Mesenchymal stem cell (in vitro differentiated cells and primary cell): ENCODE measurements around the gene NGEF.

ENCODE experiments used
- DNase-seq: peaks from one replicate; pipeline ENCODE4 v3.0.0-alpha.2; 2013
- H2AFZ ChIP-seq: one replicate; pipeline ENCODE4 v1.6.1; 2013; ENCODE audit warnings: low read depth, mild to moderate bottlenecking, control low read depth, inconsistent platforms, low read length, moderate library complexity
- H2AK5ac ChIP-seq: 2 replicates; pipeline ENCODE4 v1.6.1; 2013; ENCODE audit warnings: low read length, moderate library complexity, mild to moderate bottlenecking, inconsistent platforms; ENCODE audit not compliant: severe bottlenecking
- H2BK120ac ChIP-seq: one replicate; pipeline ENCODE4 v1.6.1; 2013; ENCODE audit warnings: low read depth, mild to moderate bottlenecking, inconsistent platforms, low read length, moderate library complexity
- H2BK12ac ChIP-seq, 2 experiments: one replicate each; pipeline ENCODE4 v1.6.1; 2013; ENCODE audit warnings: inconsistent platforms in 2 of 2, low read length in 2 of 2, mild to moderate bottlenecking in 2 of 2, moderate library complexity in 2 of 2, control low read depth in 1 of 2
- H2BK15ac ChIP-seq: one replicate; pipeline ENCODE4 v1.6.1; 2013; ENCODE audit warnings: mild to moderate bottlenecking, low read depth, inconsistent platforms; ENCODE audit not compliant: poor library complexity, severe bottlenecking
- H2BK5ac ChIP-seq: 2 replicates; pipeline ENCODE4 v1.6.1; 2013; ENCODE audit warnings: low read depth, mild to moderate bottlenecking, low read length, control low read depth, inconsistent platforms; ENCODE audit not compliant: poor library complexity, severe bottlenecking
- H3K14ac ChIP-seq, 2 experiments: one replicate each; pipeline ENCODE4 v1.6.1; 2013; ENCODE audit warnings: inconsistent platforms in 2 of 2, low read length in 2 of 2, control low read depth in 1 of 2, mild to moderate bottlenecking in 1 of 2, moderate library complexity in 1 of 2
- H3K18ac ChIP-seq, 2 experiments: one replicate each; pipeline ENCODE4 v1.6.1; 2013; ENCODE audit warnings: inconsistent platforms in 2 of 2, low read length in 2 of 2, control low read depth in 1 of 2, low read depth in 1 of 2, mild to moderate bottlenecking in 1 of 2
- H3K23ac ChIP-seq, 2 experiments: one replicate each; pipeline ENCODE4 v1.6.1; 2013; ENCODE audit warnings: inconsistent platforms in 2 of 2, low read length in 2 of 2, mild to moderate bottlenecking in 2 of 2, moderate library complexity in 2 of 2, control low read depth in 1 of 2
- H3K27ac ChIP-seq: 2 replicates; pipeline ENCODE4 v1.5.1; 2013; ENCODE audit warnings: mild to moderate bottlenecking, moderate library complexity, low read length, control low read depth, inconsistent platforms; ENCODE audit not compliant: poor library complexity, severe bottlenecking
- H3K27me3 ChIP-seq, 2 experiments: 2 replicates each; pipeline versions ENCODE4 v1.6.1 to v1.7.0; 2013; ENCODE audit warnings: low read length in 2 of 2, mild to moderate bottlenecking in 2 of 2, moderate library complexity in 2 of 2, control low read depth in 1 of 2, inconsistent platforms in 1 of 2; ENCODE audit not compliant: control insufficient read depth in 1 of 2, insufficient read depth in 1 of 2
- H3K36me3 ChIP-seq, 2 experiments: 2 replicates each; pipeline versions ENCODE4 v1.6.1 to v1.7.0; 2013; ENCODE audit warnings: low read length in 2 of 2, control low read depth in 1 of 2, inconsistent platforms in 1 of 2, low read depth in 1 of 2, mild to moderate bottlenecking in 1 of 2; ENCODE audit not compliant: insufficient read depth in 2 of 2, control insufficient read depth in 1 of 2
- H3K4ac ChIP-seq, 2 experiments: one replicate each; pipeline ENCODE4 v1.6.1; 2013; ENCODE audit warnings: inconsistent platforms in 2 of 2, low read length in 2 of 2, mild to moderate bottlenecking in 2 of 2, moderate library complexity in 2 of 2, control low read depth in 1 of 2, low read depth in 1 of 2
- H3K4me1 ChIP-seq: 2 replicates; pipeline ENCODE4 v1.6.1; 2013; ENCODE audit warnings: low read depth, low read length, control low read depth; ENCODE audit not compliant: control insufficient read depth, insufficient read depth
- H3K4me2 ChIP-seq: 2 replicates; pipeline ENCODE4 v1.6.1; 2013; ENCODE audit warnings: low read length, mild to moderate bottlenecking, inconsistent platforms; ENCODE audit not compliant: poor library complexity, severe bottlenecking
- H3K4me3 ChIP-seq, 2 experiments: 2 replicates each; pipeline versions ENCODE4 v1.5.1 to v1.7.0; 2013; ENCODE audit warnings: low read length in 2 of 2, mild to moderate bottlenecking in 2 of 2, control low read depth in 1 of 2, low read depth in 1 of 2; ENCODE audit not compliant: insufficient read depth in 1 of 2
- H3K79me1 ChIP-seq: replicated peaks from 2 replicates; pipeline ENCODE4 v1.6.1; 2013; ENCODE audit warnings: mild to moderate bottlenecking, control low read depth, low read length, inconsistent platforms; ENCODE audit not compliant: poor library complexity, severe bottlenecking
- H3K9ac ChIP-seq: 2 replicates; pipeline ENCODE4 v1.7.0; 2013; ENCODE audit warnings: mild to moderate bottlenecking, low read length, moderate library complexity
- H3K9me3 ChIP-seq: 2 replicates; pipeline ENCODE4 v1.7.0; 2013; ENCODE audit warnings: mild to moderate bottlenecking, low read length; ENCODE audit not compliant: control insufficient read depth
- H4K8ac ChIP-seq: one replicate; pipeline ENCODE4 v1.6.1; 2013; ENCODE audit warnings: inconsistent platforms, mild to moderate bottlenecking, low read length, moderate library complexity
- H4K91ac ChIP-seq: one replicate; pipeline ENCODE4 v1.6.1; 2013; ENCODE audit warnings: mild to moderate bottlenecking, low read length, inconsistent platforms
- WGBS: methylation state at CpG from one replicate; pipeline ENCODE4 v1.1.7; 2013; ENCODE audit warnings: mixed read lengths; 5-methylcytosine and 5-hydroxymethylcytosine counted together

NGEF gene

DNA sequence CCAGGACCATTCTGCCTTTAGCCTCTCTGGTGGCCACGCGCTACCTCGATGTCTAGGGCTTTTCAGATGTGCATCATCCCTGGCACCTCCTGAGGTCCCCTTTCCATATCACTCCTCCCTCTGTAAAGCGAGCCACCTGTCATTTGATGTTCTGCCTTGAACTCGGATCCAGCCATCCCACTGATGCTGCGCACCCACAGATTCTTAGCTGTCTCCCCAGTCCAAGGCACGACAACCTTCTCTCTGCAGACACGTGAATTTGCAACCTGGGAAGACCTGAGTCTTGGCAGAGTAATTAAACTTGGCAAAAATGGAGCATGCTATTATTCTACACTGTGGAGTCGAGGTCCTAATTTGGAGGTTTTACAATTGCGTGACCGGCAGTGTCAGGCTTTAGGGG is 61.9 kb downstream of the NGEF start:
- Histone ChIP-seq H3K23ac (no peak overlapping the region), H2AK5ac (no peak overlapping the region), H2BK12ac (no peak overlapping the region), H2BK15ac (no peak overlapping the region), H3K4me1 (peaks cover 2% of the 10 kb centered on the region), H3K9me3 (no peaks in the 10 kb centered on the region), H3K27ac (no peak overlapping the region), H4K8ac (no peak overlapping the region), H3K18ac (no peak overlapping the region), H2AFZ (no peak overlapping the region), H3K27me3 (peaks cover 14 to 36% of the 10 kb centered on the region in 2 experiments), H3K4ac (no peak overlapping the region), H3K4me2 (no peak overlapping the region), H3K79me1 (no peaks in the 10 kb centered on the region), H3K9ac (no peak overlapping the region), H2BK5ac (no peak overlapping the region), H3K36me3 (no peaks in the 10 kb centered on the region), H3K14ac (no peak overlapping the region), H4K91ac (no peak overlapping the region), H2BK120ac (no peak overlapping the region), H3K4me3 (no peak overlapping the region)
- DNase-seq, result no peak
- WGBS, result 92% methylated on average over 11 of the region's 11 CpGs

- H3K36me3 ChIP-seq, result no peaks in the 10 kb centered on the region
- H3K9me3 ChIP-seq, result no peaks in the 10 kb centered on the region
- H3K4me3 ChIP-seq, result no peak overlapping the region
- peaks cover 14 to 35% of the 10 kb centered on the region in 2 experiments for H3K27me3 ChIP-seq
- H3K18ac ChIP-seq, result no peak overlapping the region
- no peak overlapping the region for H2BK12ac ChIP-seq
- peak overlapping the region in 1 of 2 experiments; percentile 55 for H3K14ac ChIP-seq
- H2BK5ac ChIP-seq, result no peak overlapping the region
- H3K4ac ChIP-seq, result no peak overlapping the region
- H3K23ac ChIP-seq, result no peak overlapping the region
- no peaks in the 10 kb centered on the region for H3K79me1 ChIP-seq
- WGBS, result 93% methylated on average over 8 of the region's 8 CpGs
- no peak overlapping the region for H3K9ac ChIP-seq
- no peak overlapping the region for H2BK15ac ChIP-seq
- H3K27ac ChIP-seq, result no peak overlapping the region
- no peak overlapping the region for H3K4me2 ChIP-seq
- peaks cover 2% of the 10 kb centered on the region for H3K4me1 ChIP-seq
- H4K91ac ChIP-seq, result no peak overlapping the region
- no peak overlapping the region for H2AK5ac ChIP-seq
- H2AFZ ChIP-seq, result no peak overlapping the region
- no peak for DNase-seq
- no peak overlapping the region for H4K8ac ChIP-seq
- H2BK120ac ChIP-seq, result no peak overlapping the region
Measured at GRCh38 chr2:232950751-232951150, 62.3 kb downstream of the NGEF start.

DNA sequence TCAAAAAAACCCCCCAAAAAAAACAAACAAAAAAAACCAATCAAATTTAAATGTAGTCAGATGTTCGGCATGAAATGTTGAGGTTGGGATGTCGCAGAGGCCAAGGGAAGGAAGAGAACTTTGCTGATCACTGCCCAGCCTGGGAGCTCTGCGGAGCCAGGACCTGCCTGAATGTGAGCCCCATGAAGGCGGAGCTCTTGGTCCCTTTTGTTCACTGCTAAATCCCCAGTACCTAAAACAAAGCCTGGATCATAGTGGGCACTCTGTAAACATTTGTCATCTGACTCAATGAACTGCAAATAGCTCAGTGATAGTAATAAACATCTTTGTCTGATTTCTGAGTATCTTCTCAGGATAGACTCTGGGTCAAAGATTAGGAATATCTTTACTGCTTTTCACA is 64.0 kb downstream of the NGEF start:
- Histone ChIP-seq H2BK5ac (no peak overlapping the region), H2BK15ac (no peak overlapping the region), H3K27me3 (peaks cover 14 to 22% of the 10 kb centered on the region in 2 experiments), H3K9ac (no peak overlapping the region), H2AFZ (no peak overlapping the region), H2AK5ac (no peak overlapping the region), H4K8ac (no peak overlapping the region), H3K4me2 (no peak overlapping the region), H3K4me3 (no peak overlapping the region), H2BK120ac (no peak overlapping the region), H4K91ac (no peak overlapping the region), H3K36me3 (no peaks in the 10 kb centered on the region), H3K14ac (no peak overlapping the region), H3K27ac (no peak overlapping the region), H2BK12ac (no peak overlapping the region), H3K4ac (no peak overlapping the region), H3K9me3 (no peaks in the 10 kb centered on the region), H3K23ac (no peak overlapping the region), H3K18ac (no peak overlapping the region), H3K4me1 (peaks cover 2% of the 10 kb centered on the region), H3K79me1 (no peaks in the 10 kb centered on the region)
- no peak for DNase-seq
- WGBS, result 86% methylated on average over 4 of the region's 4 CpGs

DNA sequence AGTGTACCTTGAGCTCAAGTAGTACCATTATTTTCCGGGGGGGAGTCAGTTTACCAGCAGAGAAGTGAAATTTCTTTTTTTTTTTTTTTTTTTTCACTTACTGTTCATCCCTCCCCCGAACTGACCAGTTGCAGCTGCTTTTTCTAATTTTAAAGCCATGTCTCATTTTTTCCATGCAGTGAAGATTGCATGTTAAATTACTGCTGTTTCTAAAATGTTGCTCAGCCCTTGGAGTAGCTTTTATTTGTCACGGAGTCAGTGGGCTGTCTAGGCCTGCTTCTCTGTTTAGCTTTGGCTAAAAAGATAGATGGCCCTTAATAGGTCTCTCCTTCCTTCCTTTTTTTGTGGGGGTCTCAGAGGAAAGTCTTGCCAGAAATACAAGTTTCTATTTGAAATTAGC is 70.2 kb downstream of the NGEF start:
- Histone ChIP-seq H3K27ac (no peak overlapping the region), H3K4ac (no peak overlapping the region), H3K14ac (no peak overlapping the region), H4K91ac (no peak overlapping the region), H2BK120ac (no peak overlapping the region), H3K27me3 (peaks cover 3 to 14% of the 10 kb centered on the region in 2 experiments), H2AK5ac (no peak overlapping the region), H2BK15ac (no peak overlapping the region), H2AFZ (no peak overlapping the region), H3K4me1 (no peaks in the 10 kb centered on the region), H4K8ac (no peak overlapping the region), H2BK12ac (no peak overlapping the region), H3K18ac (no peak overlapping the region), H3K9me3 (peaks cover 4% of the 10 kb centered on the region), H3K79me1 (no peaks in the 10 kb centered on the region), H3K23ac (no peak overlapping the region), H3K4me3 (no peak overlapping the region), H3K9ac (no peak overlapping the region), H3K36me3 (no peaks in the 10 kb centered on the region), H3K4me2 (no peak overlapping the region), H2BK5ac (no peak overlapping the region)
- no peak for DNase-seq
- WGBS, result 89% methylated on average over 1 of the region's 3 CpGs
